GM12878 (cell line): ENCODE measurements around the gene ADRA2B. TPM values are rescaled to one million over a fixed set of nuclear protein-coding genes. Genes with fewer than 3 reads are reported as not detected.
A peak's percentile ranks its signal among the peaks of the same experiment; 100 is the strongest.

Source experiments
- ATF7 ChIP-seq: fragments of 450-650 bp; IDR thresholded peaks from 2 replicates; pipeline ENCODE4 v1.6.1; 2016; ENCODE audit warnings: low read depth, mild to moderate bottlenecking
- BCL11A ChIP-seq: IDR thresholded peaks from 2 replicates; pipeline ENCODE4 v1.6.1; 2011; ENCODE audit warnings: low read depth, low read length
- BCL3 ChIP-seq: IDR thresholded peaks from 2 replicates; pipeline ENCODE4 v1.6.1; 2011; ENCODE audit warnings: borderline replicate concordance, low read depth, mild to moderate bottlenecking, moderate library complexity, low read length; ENCODE audit not compliant: insufficient read depth, poor library complexity, severe bottlenecking
- E2F8 ChIP-seq: fragments of 450-650 bp; IDR thresholded peaks from 2 replicates; pipeline ENCODE4 v1.6.1; 2018; ENCODE audit warnings: mild to moderate bottlenecking, low read depth, moderate library complexity; ENCODE audit not compliant: partially characterized antibody
- IRF5 ChIP-seq: fragments of 450-650 bp; IDR thresholded peaks from 2 replicates; pipeline ENCODE4 v1.6.1; 2017; ENCODE audit warnings: borderline replicate concordance
- MYC ChIP-seq: IDR thresholded peaks from 2 replicates; pipeline ENCODE4 v1.6.1; 2011; ENCODE audit warnings: mild to moderate bottlenecking, low read length, moderate library complexity, inconsistent platforms; ENCODE audit not compliant: insufficient read depth, insufficient replicate concordance, insufficient read length, severe bottlenecking
- NR2C1 ChIP-seq: fragments of 450-650 bp; IDR thresholded peaks from 2 replicates; pipeline ENCODE4 v1.6.1; 2017; ENCODE audit warnings: antibody characterized with exemption, mild to moderate bottlenecking, moderate library complexity
- SUZ12 ChIP-seq: fragments of 200-600 bp; sonication (generic); IDR thresholded peaks from one replicate; pipeline ENCODE4 v1.6.1; 2018; ENCODE audit warnings: antibody characterized with exemption, mild to moderate bottlenecking; ENCODE audit not compliant: unreplicated experiment
- ZBED1 ChIP-seq: IDR thresholded peaks from 2 replicates; pipeline ENCODE4 v1.6.1; 2016; ENCODE audit warnings: borderline replicate concordance
- ZNF592 ChIP-seq: fragments of 450-650 bp; IDR thresholded peaks from 2 replicates; pipeline ENCODE4 v1.6.1; 2017; ENCODE audit warnings: mild to moderate bottlenecking, moderate library complexity
- ZNF622 ChIP-seq: fragments of 450-650 bp; IDR thresholded peaks from 2 replicates; pipeline ENCODE4 v1.6.1; 2017; ENCODE audit warnings: mild to moderate bottlenecking, inconsistent platforms
- ZNF687 ChIP-seq: fragments of 450-650 bp; IDR thresholded peaks from 2 replicates; pipeline ENCODE4 v1.6.1; 2017; ENCODE audit warnings: mild to moderate bottlenecking, moderate library complexity
- polyA plus RNA-seq, 11 experiments: library from polyadenylated mRNA; depleted of rRNA in 4 of 11; unstranded in 6 of 11; stranded (reverse) in 5 of 11; fragments of >200 nt; fragmentation: Nextera tagmentation in 4 of 11; fragmentation: Illumina TruSeq in 1 of 11; extraction: Ambion mirVana in 4 of 11; extraction: Trizol in 1 of 11; gene quantifications; 1 replicate in 1 of 11; 2 replicates in 10 of 11; pipeline versions ENCODE4 v1.2.1 to v1.2.3, GENCODE V29; 2011 to 2016; ENCODE audit warnings: inconsistent platforms in 2 of 11, missing spikeins in 2 of 11, low read depth in 1 of 11
- total RNA-seq, 4 experiments: library from RNA; depleted of rRNA in 3 of 4; stranded (reverse); fragments of >200 nt in 3 of 4; fragmentation: Illumina TruSeq in 1 of 4; extraction: Trizol in 1 of 4; gene quantifications; 2 replicates each; pipeline versions ENCODE4 v1.2.1 to v1.2.3, GENCODE V29; 2013 to 2021

The ADRA2B gene
- total and polyA plus RNA-seq, 10 of the 15 experiments (the other 5 are each of a cell fraction or from before 2014, with no cell fraction given) = 0.01 to 0.10 (median 0.04) TPM; not detected in 6

GRCh38 chr2:96145036-96145847 lies 28.9 kb upstream of the ADRA2B start, which contains the start of gene DUSP2 (continued):
- no peak for TF ChIP-seq IRF5
- peak; percentile 82 for TF ChIP-seq BCL3
- TF ChIP-seq NR2C1 = peak; percentile 27; the same call in 1 of the 2 replicates
- TF ChIP-seq ZNF687 = peak; percentile 99
- no peak for TF ChIP-seq E2F8
- TF ChIP-seq MYC = peak; percentile 96
- no peak; the same call in 1 of the 2 replicates for TF ChIP-seq ZNF622
- peak; percentile 37 for TF ChIP-seq ATF7
- no peak for TF ChIP-seq SUZ12
- TF ChIP-seq ZBED1 = peak; percentile 92
- no peak for TF ChIP-seq BCL11A
- TF ChIP-seq ZNF592 = peak; percentile 44; the same call in 1 of the 2 replicates
